ENCODE results near the gene DNTTIP2. TPM values are rescaled to one million over a fixed set of nuclear protein-coding genes. Genes with fewer than 3 reads are reported as not detected.

The DNTTIP2 gene, protein sequence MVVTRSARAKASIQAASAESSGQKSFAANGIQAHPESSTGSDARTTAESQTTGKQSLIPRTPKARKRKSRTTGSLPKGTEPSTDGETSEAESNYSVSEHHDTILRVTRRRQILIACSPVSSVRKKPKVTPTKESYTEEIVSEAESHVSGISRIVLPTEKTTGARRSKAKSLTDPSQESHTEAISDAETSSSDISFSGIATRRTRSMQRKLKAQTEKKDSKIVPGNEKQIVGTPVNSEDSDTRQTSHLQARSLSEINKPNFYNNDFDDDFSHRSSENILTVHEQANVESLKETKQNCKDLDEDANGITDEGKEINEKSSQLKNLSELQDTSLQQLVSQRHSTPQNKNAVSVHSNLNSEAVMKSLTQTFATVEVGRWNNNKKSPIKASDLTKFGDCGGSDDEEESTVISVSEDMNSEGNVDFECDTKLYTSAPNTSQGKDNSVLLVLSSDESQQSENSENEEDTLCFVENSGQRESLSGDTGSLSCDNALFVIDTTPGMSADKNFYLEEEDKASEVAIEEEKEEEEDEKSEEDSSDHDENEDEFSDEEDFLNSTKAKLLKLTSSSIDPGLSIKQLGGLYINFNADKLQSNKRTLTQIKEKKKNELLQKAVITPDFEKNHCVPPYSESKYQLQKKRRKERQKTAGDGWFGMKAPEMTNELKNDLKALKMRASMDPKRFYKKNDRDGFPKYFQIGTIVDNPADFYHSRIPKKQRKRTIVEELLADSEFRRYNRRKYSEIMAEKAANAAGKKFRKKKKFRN
- total RNA-seq = 21.2 and 24.9 TPM in 2 replicates

GRCh38 chr1:93878889-93879586 lies at the start of gene DNTTIP2:
TSS of gene DNTTIP2 (minus strand) at chr1:93879206. CDS start at chr1:93879148, 58 bp downstream.

GRCh38 chr1:93909146-93910050 lies 30.4 kb upstream of the DNTTIP2 start, which contains the start of gene GCLM:
TSS of gene GCLM (minus strand) at chr1:93909430. CDS start at chr1:93909163, 267 bp downstream.

Small RNAs within 50 kb of the gene (small RNA-seq; reads per million reads assigned to genes)
- gene AL117351.2 (not detected), gene MIR760 (not detected)

Other genes with a start within 250 kb of the DNTTIP2 start
- 66.3 and 151 TPM in 2 replicates for gene BCAR3, start 197.4 kb downstream of the DNTTIP2 start, total RNA-seq
- 5.5 and 7.4 TPM in 2 replicates for gene GCLM, start 30.2 kb upstream of the DNTTIP2 start, total RNA-seq
- gene ABCA4, start 241.9 kb upstream of the DNTTIP2 start, total RNA-seq = 0.39 and 0.76 TPM in 2 replicates

All from placental epithelial cell (primary cell).